ENCODE results near the gene NOL4L.

DNA sequence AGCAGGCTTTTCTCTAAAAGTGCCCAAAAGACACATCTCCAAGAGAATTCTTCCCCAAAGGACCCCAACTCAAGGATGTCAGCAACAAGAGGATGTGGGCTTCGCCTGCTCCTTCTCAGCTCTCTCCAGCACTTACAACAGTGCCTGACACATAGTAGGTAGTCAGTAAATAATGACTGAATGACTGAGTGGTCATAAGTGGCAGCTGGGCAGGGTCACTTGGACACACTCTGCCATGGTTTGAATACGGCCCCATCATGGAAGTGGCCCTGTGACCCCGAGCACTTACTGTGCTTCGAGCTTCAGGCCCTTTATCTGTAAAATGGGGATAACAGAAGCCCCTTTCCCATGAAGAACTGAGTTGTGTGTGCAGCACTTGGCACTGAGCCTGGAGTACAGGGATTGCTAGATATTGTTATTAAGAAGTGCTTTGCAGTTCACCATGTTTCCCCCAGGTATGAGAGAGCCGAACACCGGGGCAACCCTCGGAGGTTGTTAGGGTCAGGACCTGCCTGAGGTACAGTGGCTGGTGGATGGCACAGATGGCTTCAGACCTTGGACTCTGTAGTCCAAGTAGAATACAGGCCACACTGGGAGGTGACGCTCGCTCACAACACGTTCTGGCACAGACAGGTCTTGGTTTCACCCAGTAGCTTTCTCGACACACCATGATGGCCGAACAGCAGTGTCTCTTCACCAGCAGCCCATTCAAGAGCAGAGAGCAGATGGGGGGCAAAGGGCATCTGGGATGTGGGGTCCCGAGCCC lies 56.0 kb downstream of the NOL4L start:
- TF ChIP-seq, protein P1, sequence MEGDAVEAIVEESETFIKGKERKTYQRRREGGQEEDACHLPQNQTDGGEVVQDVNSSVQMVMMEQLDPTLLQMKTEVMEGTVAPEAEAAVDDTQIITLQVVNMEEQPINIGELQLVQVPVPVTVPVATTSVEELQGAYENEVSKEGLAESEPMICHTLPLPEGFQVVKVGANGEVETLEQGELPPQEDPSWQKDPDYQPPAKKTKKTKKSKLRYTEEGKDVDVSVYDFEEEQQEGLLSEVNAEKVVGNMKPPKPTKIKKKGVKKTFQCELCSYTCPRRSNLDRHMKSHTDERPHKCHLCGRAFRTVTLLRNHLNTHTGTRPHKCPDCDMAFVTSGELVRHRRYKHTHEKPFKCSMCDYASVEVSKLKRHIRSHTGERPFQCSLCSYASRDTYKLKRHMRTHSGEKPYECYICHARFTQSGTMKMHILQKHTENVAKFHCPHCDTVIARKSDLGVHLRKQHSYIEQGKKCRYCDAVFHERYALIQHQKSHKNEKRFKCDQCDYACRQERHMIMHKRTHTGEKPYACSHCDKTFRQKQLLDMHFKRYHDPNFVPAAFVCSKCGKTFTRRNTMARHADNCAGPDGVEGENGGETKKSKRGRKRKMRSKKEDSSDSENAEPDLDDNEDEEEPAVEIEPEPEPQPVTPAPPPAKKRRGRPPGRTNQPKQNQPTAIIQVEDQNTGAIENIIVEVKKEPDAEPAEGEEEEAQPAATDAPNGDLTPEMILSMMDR (conservative IDR thresholded peaks at IDR 0.05; ENCODE audit: low read depth, low read length): no peak
- TF ChIP-seq EZH2 (IDR thresholded peaks at IDR 0.05; ENCODE audit: borderline replicate concordance, low read depth, low read length, poor library complexity, severe bottlenecking): no peak

All from A673 (cell line).